H9 (cell line): Measurements from ENCODE around the gene STAG2. TPM values are rescaled to one million over a fixed set of nuclear protein-coding genes. Genes with fewer than 3 reads are reported as not detected.
A peak's percentile ranks its signal among the peaks of the same experiment; 100 is the strongest.

ENCODE experiments used
- DNase-seq: peaks from one replicate; pipeline ENCODE4 v3.0.0-alpha.2; 2017
- H2AFZ ChIP-seq: one replicate; pipeline ENCODE4 v1.6.1; 2013; ENCODE audit warnings: mild to moderate bottlenecking, low read length, control low read depth, moderate library complexity
- H2AK5ac ChIP-seq: 2 replicates; pipeline ENCODE4 v1.6.1; 2013; ENCODE audit warnings: low read length, control low read depth, mixed read lengths; ENCODE audit not compliant: insufficient read length
- H2BK120ac ChIP-seq: one replicate; pipeline ENCODE4 v1.6.1; 2013; ENCODE audit warnings: low read depth, mild to moderate bottlenecking, low read length, control low read depth, inconsistent platforms; ENCODE audit not compliant: poor library complexity, severe bottlenecking
- H2BK12ac ChIP-seq: 2 replicates; pipeline ENCODE4 v1.6.1; 2013; ENCODE audit warnings: low read length, control low read depth, mixed read lengths, low read depth; ENCODE audit not compliant: insufficient read length
- H2BK15ac ChIP-seq: 2 replicates; pipeline ENCODE4 v1.6.1; 2013; ENCODE audit warnings: low read depth, low read length, control low read depth
- H2BK20ac ChIP-seq: one replicate; pipeline ENCODE4 v1.6.1; 2013; ENCODE audit warnings: low read depth, mild to moderate bottlenecking, low read length, control low read depth, inconsistent platforms; ENCODE audit not compliant: poor library complexity, severe bottlenecking
- H2BK5ac ChIP-seq: 2 replicates; pipeline ENCODE4 v1.6.1; 2013; ENCODE audit warnings: low read length, control low read depth, mixed read lengths; ENCODE audit not compliant: insufficient read length
- H3K14ac ChIP-seq: 2 replicates; pipeline ENCODE4 v1.6.1; 2013; ENCODE audit warnings: low read length, control low read depth; ENCODE audit not compliant: insufficient read depth
- H3K18ac ChIP-seq: 2 replicates; pipeline ENCODE4 v1.6.1; 2013; ENCODE audit warnings: low read depth, mild to moderate bottlenecking, mixed read lengths, low read length, control low read depth; ENCODE audit not compliant: insufficient read length
- H3K23ac ChIP-seq: 2 replicates; pipeline ENCODE4 v1.6.1; 2013; ENCODE audit warnings: low read length, control low read depth, mixed read lengths, low read depth; ENCODE audit not compliant: insufficient read length
- H3K23me2 ChIP-seq: 2 replicates; pipeline ENCODE4 v1.6.1; 2013; ENCODE audit warnings: low read depth, mild to moderate bottlenecking, mixed read lengths, low read length, control low read depth; ENCODE audit not compliant: insufficient read length, poor library complexity, severe bottlenecking
- H3K27ac ChIP-seq: 2 replicates; pipeline ENCODE4 v1.5.1; 2013; ENCODE audit warnings: low read length, control low read depth, mixed read lengths, low read depth; ENCODE audit not compliant: insufficient read length
- H3K27me3 ChIP-seq: 2 replicates; pipeline ENCODE4 v1.6.1; 2013; ENCODE audit warnings: low read length, control low read depth, inconsistent platforms; ENCODE audit not compliant: insufficient read depth
- H3K4ac ChIP-seq: 2 replicates; pipeline ENCODE4 v1.6.1; 2013; ENCODE audit warnings: low read depth, mild to moderate bottlenecking, control low read depth, inconsistent platforms, low read length, moderate library complexity
- H3K4me1 ChIP-seq: 2 replicates; pipeline ENCODE4 v1.6.1; 2013; ENCODE audit warnings: low read length, control low read depth, inconsistent platforms; ENCODE audit not compliant: insufficient read depth
- H3K4me2 ChIP-seq: 2 replicates; pipeline ENCODE4 v1.6.1; 2013; ENCODE audit warnings: low read length, control low read depth, mixed read lengths; ENCODE audit not compliant: insufficient read length, insufficient read depth
- H3K56ac ChIP-seq: 2 replicates; pipeline ENCODE4 v1.6.1; 2013; ENCODE audit warnings: low read depth, mild to moderate bottlenecking, mixed read lengths, low read length, control low read depth; ENCODE audit not compliant: insufficient read length
- H3K79me1 ChIP-seq: 2 replicates; pipeline ENCODE4 v1.6.1; 2013; ENCODE audit warnings: low read depth, mild to moderate bottlenecking, moderate library complexity, low read length, control low read depth, inconsistent platforms; ENCODE audit not compliant: insufficient read depth, poor library complexity, severe bottlenecking
- H3K79me2 ChIP-seq: 2 replicates; pipeline ENCODE4 v1.6.1; 2013; ENCODE audit warnings: low read length, control low read depth, inconsistent platforms; ENCODE audit not compliant: insufficient read depth
- H3K9ac ChIP-seq: 2 replicates; pipeline ENCODE4 v1.6.1; 2013; ENCODE audit warnings: low read length, control low read depth, mixed read lengths; ENCODE audit not compliant: insufficient read length; ENCODE audit errors: extremely low read depth
- H3K9me3 ChIP-seq: one replicate; pipeline ENCODE4 v1.6.1; 2013; ENCODE audit warnings: low read depth, low read length, inconsistent platforms; ENCODE audit not compliant: control insufficient read depth
- H3T11ph ChIP-seq: one replicate; pipeline ENCODE4 v1.6.1; 2013; ENCODE audit warnings: mild to moderate bottlenecking, low read length, control low read depth, inconsistent platforms
- H4K20me1 ChIP-seq: one replicate; pipeline ENCODE4 v1.6.1; 2013; ENCODE audit not compliant: control insufficient read depth, insufficient read length, insufficient read depth
- H4K5ac ChIP-seq: 2 replicates; pipeline ENCODE4 v1.6.1; 2013; ENCODE audit warnings: low read depth, mild to moderate bottlenecking, mixed read lengths, low read length, control low read depth; ENCODE audit not compliant: insufficient read length
- H4K8ac ChIP-seq: replicated peaks from 2 replicates; pipeline ENCODE4 v1.6.1; 2013; ENCODE audit warnings: low read length, control low read depth, mixed read lengths, low read depth; ENCODE audit not compliant: insufficient read length
- H4K91ac ChIP-seq: 2 replicates; pipeline ENCODE4 v1.6.1; 2013; ENCODE audit warnings: low read depth, mild to moderate bottlenecking, moderate library complexity, mixed read lengths, low read length, control low read depth; ENCODE audit not compliant: insufficient read length
- H3K27ac Mint-ChIP-seq, 3 experiments: 2 replicates in 2 of 3; 3 replicates in 1 of 3; pipeline ENCODE4 v1.8.0; 2020 to 2021; ENCODE audit warnings: mixed read lengths in 3 of 3, mild to moderate bottlenecking in 1 of 3, moderate library complexity in 1 of 3
- H3K27me3 Mint-ChIP-seq: 2 replicates; pipeline ENCODE4 v1.8.0; 2021; ENCODE audit warnings: low read depth, mild to moderate bottlenecking, moderate library complexity, mixed read lengths
- H3K36me3 Mint-ChIP-seq, 3 experiments: 2 replicates in 2 of 3; 3 replicates in 1 of 3; pipeline ENCODE4 v1.8.0; 2020 to 2021; ENCODE audit warnings: low read depth in 3 of 3, mixed read lengths in 3 of 3; ENCODE audit not compliant: insufficient read depth in 1 of 3
- H3K4me1 Mint-ChIP-seq, 2 experiments: 2 replicates each; pipeline ENCODE4 v1.8.0; 2020; ENCODE audit warnings: mixed read lengths in 2 of 2
- H3K4me3 Mint-ChIP-seq, 2 experiments: 2 replicates in 1 of 2; 3 replicates in 1 of 2; pipeline ENCODE4 v1.8.0; 2020 to 2021; ENCODE audit warnings: mild to moderate bottlenecking in 2 of 2, mixed read lengths in 2 of 2, moderate library complexity in 1 of 2
- H3K9me3 Mint-ChIP-seq, 2 experiments: 2 replicates in 1 of 2; 3 replicates in 1 of 2; pipeline ENCODE4 v1.8.0; 2020; ENCODE audit warnings: mild to moderate bottlenecking in 2 of 2, mixed read lengths in 2 of 2, moderate library complexity in 1 of 2
- WGBS: extraction: QIAGEN DNeasy Blood & Tissue Kit; methylation state at CpG from one replicate; pipeline ENCODE4 v1.1.7; 2013; ENCODE audit warnings: missing lambda C conversion rate, low lambda C conversion rate, mixed read lengths; ENCODE audit not compliant: insufficient read length; ENCODE audit errors: extremely low coverage; 5-methylcytosine and 5-hydroxymethylcytosine counted together
- total RNA-seq: library from RNA; stranded (reverse); gene quantifications from 2 replicates; pipeline ENCODE4 v1.2.1, GENCODE V29; 2021
- TF ChIP-seq, protein P1 (sequence below): fragments of 200-600 bp; sonication (generic); conservative IDR thresholded peaks from 3 replicates; pipeline ENCODE4 v1.8.0; 2021; ENCODE audit warnings: antibody characterized with exemption, mild to moderate bottlenecking

The STAG2 gene
- total RNA-seq, 1 experiment from 2014 or later, result 81.6 TPM

DNA sequence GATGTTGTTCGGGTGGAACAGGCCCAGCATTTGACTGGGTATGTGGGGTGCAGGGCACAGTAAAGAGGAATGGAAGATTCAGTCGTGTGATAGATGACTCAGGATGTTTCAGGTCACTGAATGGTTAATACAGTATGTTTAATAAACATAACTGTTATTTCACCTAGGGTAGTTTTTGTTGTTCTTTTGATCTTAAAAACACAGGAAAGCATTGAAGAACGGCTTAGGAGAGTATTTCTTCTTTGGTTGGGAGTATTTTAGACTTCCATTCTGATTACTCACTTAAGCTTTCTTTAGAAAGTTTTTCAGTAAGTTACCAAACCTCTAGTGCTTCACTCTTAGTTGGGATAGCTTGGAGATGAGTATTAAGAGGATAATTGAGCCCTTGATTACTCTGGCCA is 62.3 kb downstream of the STAG2 start:
- no peaks in the 10 kb centered on the region for H3K27me3 ChIP-seq
- H2BK15ac ChIP-seq, result no peak overlapping the region
- H4K91ac ChIP-seq, result no peak overlapping the region
- no peak overlapping the region for H2BK12ac ChIP-seq
- H3K9me3 ChIP-seq, result peaks cover 6% of the 10 kb centered on the region
- Mint-ChIP-seq H3K27ac (peak overlapping the region in 1 of 3 experiments; percentile 9; a peak in 1 of 7 replicates), H3K36me3 (peaks cover 7 to 23% (median 21%) of the 10 kb centered on the region in 3 experiments; a peak in 6 of 7 replicates), H3K4me1 (no peaks in the 10 kb centered on the region), H3K27me3 (no peaks in the 10 kb centered on the region), H3K9me3 (peaks cover 0 to 16% of the 10 kb centered on the region in 2 experiments; a peak in 4 of 5 replicates), H3K4me3 (no peak overlapping the region)
- H2AFZ ChIP-seq, result no peak overlapping the region
- no peak overlapping the region for H2BK5ac ChIP-seq
- H3K18ac ChIP-seq, result no peak overlapping the region
- H3K56ac ChIP-seq, result no peak overlapping the region
- WGBS, result no CpG with 5 or more reads among the region's 3 CpGs
- H3K79me1 ChIP-seq, result no peaks in the 10 kb centered on the region
- H3K14ac ChIP-seq, result no peak overlapping the region
- no peak overlapping the region for H4K5ac ChIP-seq
- no peaks in the 10 kb centered on the region for H3K23me2 ChIP-seq
- no peaks in the 10 kb centered on the region for H3K4me1 ChIP-seq
- no peak overlapping the region for H3K27ac ChIP-seq
- no peak overlapping the region for H2AK5ac ChIP-seq
- TF ChIP-seq, protein P1, sequence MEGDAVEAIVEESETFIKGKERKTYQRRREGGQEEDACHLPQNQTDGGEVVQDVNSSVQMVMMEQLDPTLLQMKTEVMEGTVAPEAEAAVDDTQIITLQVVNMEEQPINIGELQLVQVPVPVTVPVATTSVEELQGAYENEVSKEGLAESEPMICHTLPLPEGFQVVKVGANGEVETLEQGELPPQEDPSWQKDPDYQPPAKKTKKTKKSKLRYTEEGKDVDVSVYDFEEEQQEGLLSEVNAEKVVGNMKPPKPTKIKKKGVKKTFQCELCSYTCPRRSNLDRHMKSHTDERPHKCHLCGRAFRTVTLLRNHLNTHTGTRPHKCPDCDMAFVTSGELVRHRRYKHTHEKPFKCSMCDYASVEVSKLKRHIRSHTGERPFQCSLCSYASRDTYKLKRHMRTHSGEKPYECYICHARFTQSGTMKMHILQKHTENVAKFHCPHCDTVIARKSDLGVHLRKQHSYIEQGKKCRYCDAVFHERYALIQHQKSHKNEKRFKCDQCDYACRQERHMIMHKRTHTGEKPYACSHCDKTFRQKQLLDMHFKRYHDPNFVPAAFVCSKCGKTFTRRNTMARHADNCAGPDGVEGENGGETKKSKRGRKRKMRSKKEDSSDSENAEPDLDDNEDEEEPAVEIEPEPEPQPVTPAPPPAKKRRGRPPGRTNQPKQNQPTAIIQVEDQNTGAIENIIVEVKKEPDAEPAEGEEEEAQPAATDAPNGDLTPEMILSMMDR, result no peak
- H3K79me2 ChIP-seq, result peaks cover 3% of the 10 kb centered on the region; the same call in 1 of the 2 replicates
- H2BK120ac ChIP-seq, result no peak overlapping the region
- H4K20me1 ChIP-seq, result no peaks in the 10 kb centered on the region
- H3T11ph ChIP-seq, result no peak overlapping the region
- no peak overlapping the region for H2BK20ac ChIP-seq
- H3K4ac ChIP-seq, result no peak overlapping the region
- H3K23ac ChIP-seq, result no peak overlapping the region
- H4K8ac ChIP-seq, result no peak overlapping the region
- no peak overlapping the region for H3K9ac ChIP-seq
- DNase-seq, result no peak
- no peak overlapping the region for H3K4me2 ChIP-seq
